GM21515 (cell line): Measurements from ENCODE around the gene CMTM2.
"Not testable (repeated sequence)": the region's sequence is repeated elsewhere in the genome, so short reads cannot be mapped to it uniquely, and the experiment has no call there.

Source experiments
- ATAC-seq: cut with Tn5 transposase; IDR thresholded peaks from one replicate; pipeline ENCODE4 v1.9.1; 2021; ENCODE audit not compliant: unreplicated experiment

The CMTM2 gene

GRCh38 chr16:66581246-66581952, 2.1 kb downstream of the CMTM2 start:
- no peak for ATAC-seq

- no peak for ATAC-seq
Measured at GRCh38 chr16:66585481-66586239, 6.4 kb downstream of the CMTM2 start.

DNA sequence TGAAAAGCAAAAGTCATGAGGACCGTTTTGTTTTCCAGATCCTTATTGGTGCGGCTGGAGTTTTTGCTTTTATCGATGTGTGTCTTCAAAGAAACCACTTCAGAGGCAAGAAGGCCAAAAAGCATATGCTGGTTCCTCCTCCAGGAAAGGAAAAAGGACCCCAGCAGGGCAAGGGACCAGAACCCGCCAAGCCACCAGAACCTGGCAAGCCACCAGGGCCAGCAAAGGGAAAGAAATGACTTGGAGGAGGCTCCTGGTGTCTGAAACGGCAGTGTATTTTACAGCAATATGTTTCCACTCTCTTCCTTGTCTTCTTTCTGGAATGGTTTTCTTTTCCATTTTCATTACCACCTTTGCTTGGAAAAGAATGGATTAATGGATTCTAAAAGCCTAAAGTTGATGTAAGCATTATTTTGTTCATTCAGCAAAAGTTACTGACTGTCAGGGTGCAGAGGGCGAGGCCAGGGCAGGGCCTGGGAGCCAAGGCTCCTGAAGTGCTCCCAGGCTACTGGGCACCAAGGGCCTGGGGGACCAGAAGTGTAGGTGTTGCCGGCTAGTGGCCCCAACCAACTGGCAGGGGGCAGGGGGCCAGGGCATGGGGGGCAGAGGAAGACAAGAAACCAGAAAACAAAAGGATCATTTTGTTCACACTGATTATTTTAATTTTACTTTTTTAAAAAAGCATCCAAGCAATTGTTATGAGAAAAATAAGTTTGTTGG, 8.8 kb downstream of the CMTM2 start:
- ATAC-seq, result no peak

DNA sequence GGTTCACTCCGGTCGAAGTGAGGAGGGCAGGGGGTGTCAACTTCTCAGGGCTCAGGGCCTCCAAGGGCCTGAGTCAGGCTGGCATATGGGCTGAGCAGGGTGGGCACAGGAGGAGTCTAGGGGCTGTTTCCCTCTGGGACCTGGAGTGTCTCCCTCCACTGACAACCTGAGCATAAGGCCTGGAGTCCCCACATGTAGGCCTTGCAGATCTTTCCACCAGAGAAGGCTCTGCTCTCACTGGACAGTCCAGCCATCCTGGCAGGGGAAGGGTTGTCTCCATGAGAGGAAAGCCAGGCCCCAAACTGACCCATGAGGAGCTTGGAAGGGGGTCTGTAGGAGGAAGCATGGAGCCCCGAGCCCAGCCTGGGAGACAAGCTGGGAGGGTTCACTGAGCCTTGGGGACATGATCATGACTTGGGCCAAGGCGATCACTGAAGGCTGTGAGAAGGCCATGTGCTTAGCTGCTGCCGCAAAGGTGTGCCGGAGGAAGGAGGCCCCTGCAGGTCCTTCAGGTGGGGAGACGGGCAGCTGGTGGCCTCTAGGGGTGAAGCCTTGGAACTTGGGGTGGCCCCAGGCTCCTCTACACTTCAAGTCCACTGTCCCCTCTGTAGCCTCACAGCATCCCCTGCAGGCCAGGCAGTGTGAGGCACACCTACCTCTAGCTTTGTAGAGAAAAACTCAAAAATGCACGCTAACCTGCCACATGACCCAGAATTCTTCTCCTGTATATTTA, 9.9 kb downstream of the CMTM2 start:
- peak; percentile 76 for ATAC-seq

DNA sequence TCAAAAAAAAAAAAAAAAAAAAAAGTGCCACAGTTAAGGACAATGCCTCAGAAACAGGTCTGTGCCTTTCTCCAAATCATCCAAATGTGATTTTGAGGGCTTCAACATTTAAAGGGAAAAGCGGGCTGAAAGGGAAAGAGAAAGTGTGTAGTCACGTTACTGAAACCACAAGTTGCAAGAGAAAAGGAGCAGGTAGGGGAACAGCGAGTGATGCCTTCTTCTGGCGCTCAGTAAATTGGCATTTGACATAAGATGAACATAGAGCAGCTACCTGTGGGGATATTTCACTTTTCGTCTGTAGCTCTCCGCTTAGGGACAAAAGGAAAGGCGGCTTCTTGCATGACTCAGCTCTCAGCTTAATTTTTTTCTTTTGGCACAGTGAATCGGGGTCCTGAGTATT, 11.1 kb downstream of the CMTM2 start:
- no peak for ATAC-seq

- ATAC-seq, result no peak
Measured at GRCh38 chr16:66591018-66591417, 11.8 kb downstream of the CMTM2 start.

DNA sequence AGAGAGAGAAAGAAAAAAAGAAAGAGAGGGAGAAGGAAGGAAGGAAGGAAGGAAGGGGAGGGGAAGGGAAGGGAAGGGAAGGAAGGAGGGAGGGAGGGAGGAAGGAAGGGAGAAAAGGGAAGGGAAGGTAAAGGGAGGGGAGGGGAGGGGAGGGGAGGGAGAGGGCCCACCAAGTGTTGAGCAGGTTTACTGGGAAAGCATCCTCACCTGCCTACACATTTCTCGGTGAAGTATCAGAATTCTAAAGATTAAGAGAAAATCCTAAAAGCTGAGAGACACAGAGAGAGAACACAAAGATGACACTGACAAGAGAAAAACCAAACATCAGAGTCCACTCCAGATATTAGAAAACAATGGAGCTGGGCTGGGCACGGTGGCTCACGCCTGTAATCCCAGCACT, 13.0 kb downstream of the CMTM2 start:
- no peak for ATAC-seq

DNA sequence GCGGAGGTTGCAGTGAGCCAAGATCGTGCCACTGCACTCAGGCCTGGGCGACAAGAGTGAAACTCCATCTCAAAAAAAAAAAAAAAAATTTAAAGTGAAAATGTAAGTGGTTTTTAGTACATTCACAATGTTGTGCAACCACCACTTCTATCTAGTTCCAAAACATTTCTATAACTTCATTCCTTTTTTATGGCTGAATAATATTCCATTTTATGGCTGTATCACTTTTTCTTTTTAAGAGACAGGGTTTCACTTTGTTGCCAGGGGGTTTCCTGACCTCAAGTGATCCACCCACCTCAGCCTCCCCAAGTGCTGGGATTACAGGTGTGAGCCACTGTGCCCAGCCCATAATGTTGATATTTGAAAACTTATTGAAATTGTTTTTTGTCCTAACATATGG, 13.6 kb downstream of the CMTM2 start:
- no peak for ATAC-seq

DNA sequence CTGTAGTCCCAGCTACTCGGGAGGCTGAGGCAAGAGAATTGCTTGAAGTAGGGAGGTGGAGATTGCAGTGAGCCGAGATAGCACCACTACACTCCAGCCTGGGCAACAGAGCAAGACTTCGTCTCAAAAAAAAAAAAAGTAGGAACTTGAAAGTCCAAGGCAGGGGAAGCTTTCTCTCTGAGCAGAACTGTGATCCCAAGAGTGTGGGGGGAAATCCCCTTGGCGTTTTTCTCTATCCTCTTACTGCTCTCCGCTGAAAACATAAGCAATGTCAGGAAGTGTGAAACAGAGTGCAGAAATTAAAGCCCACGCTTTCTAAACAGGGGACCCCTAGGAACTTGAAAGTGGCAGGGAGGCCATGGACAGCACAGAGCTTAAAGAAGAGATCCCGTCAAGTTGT, 15.5 kb downstream of the CMTM2 start:
- ATAC-seq, result no peak

- ATAC-seq, result not testable (repeated sequence)
Measured at GRCh38 chr16:66596559-66596958, 17.3 kb downstream of the CMTM2 start.

DNA sequence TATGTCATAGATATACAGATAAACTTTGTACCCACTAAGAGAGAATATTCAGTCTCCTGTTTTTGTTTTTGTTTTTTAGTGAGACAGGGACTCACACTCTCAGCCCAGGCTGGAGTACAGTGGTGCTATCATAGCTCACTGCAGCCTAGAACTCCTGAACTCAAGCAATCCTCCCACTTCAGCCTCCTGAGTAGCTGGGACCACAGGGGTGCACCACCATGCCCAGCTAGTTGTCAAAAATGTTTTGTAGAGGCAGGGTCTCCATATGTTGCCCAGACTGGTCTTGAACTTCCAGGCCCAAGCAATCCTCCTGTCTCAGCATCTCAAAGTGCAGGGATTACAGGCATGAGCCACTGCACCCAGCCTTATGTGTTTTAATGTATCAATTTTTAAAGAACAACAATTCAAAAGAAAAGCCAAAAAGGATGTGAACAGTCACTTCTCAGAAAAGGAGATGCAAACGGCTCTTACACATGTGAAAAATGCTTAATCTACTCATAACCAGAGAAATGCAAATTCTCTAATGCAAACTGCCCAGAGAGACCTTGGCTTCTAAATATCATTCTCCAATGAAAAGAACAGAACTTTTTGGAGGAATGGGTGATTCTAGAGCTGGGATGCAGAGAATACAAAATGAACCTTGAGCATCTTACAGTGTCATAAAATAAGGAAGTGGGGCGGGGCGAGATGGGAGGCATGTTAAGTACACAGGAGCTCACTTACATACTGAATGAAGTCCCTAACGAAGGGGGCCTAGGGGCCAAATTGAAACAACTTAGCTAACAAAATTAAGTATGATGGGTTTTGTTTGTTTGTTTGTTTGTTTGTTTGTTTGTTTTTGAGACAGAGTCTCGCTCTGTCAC, 18.0 kb downstream of the CMTM2 start:
- no peak for ATAC-seq

GRCh38 chr16:66598111-66598510, 18.8 kb downstream of the CMTM2 start:
- ATAC-seq, result no peak

GRCh38 chr16:66599726-66600125, 20.5 kb downstream of the CMTM2 start:
- no peak for ATAC-seq

DNA sequence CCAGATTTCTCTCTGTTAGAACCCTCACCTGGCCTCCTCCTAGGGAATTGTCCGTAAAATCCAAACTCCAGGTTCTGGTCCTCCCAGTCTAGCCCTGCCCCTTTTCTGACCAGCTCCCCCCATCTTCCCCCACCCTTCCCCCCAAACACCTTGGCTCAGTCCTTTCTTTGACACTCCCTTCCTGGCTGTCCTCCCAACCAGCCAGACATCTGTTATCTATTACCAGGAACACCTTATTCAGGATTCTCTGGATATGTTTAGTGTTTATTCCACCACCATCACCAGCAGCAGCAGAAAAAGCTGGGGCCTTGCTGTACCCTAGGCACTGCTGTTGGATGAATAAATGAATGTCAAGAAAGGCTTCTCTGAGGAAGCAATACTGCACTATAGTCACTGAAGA, 21.2 kb downstream of the CMTM2 start:
- ATAC-seq, result no peak

- ATAC-seq, result no peak
Measured at GRCh38 chr16:66601471-66601870, 22.2 kb downstream of the CMTM2 start.

DNA sequence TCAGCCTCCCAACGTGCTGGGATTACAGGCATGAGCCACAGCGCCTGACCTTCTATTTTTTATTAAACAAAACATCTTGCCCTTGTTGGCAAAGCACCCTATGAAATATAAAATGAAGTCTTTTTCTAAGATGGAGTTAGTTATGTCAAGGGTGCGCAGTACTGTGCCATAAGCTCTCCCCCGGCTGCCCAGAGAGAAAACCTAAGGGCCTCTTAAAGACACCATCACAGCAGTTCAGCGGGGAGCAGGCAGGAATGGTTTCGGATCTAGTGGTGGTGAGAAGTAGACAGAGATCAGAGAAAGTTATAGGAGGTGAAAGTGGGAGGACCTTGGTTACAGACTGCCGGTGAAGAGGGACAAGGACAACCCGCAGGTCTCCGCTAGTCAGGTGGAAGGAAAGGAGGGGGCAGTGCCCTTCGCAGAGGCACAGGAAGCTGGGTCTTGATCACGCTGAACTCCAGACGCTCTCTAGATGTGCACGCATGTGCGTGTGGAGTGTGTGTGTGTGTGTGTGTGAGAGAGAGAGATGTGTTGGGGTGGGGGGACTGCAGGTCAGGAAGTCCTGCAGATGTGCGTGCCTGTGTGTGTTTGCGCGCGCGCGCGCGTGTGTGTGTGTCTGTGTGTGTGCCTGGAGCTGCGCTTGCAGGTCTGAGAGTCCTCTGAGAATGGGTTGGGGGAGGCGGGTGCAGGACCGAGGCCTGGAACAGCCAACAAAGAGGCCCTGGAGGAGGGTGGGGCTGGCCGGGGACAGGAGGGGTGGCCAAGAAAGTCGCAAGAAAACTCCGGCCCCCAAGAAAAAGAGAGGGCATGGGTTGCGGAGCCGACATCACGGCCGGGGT, 24.5 kb downstream of the CMTM2 start:
- no peak for ATAC-seq

DNA sequence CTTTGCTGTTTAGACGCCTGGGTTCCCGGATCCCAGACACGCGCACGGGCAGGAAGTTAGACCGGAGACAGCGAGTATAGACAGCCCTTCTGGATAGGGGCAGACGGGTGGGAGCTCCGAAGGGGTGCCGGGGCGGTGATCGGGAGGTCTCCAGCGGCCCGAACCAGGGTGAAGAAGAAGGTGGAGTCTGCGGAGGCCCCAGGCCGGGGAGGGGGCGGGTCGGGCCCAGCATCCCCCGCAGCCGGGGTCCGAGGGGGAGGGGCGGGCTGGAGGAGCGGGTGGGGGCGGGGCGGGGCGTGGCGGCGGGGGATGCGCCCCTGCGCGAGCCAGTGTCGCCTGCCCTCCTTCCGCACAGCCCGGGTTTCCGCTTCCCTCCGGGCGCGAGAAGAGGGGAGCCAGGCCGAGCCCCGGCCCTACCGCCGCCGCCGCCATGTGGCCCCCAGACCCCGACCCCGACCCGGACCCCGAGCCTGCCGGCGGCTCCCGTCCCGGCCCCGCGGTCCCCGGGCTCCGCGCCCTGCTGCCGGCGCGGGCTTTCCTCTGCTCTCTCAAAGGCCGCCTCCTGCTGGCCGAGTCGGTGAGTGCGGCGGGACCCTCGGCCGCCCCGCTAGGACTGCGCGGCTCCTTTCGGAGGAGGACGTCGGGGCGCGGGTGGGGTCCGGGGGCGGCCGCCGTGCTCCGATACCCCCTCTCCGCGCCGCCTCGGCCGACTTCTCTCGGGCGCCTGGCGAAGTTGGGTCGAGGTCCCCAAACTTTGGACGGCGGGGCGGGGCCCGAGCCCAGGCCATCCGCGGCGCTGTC, 25.3 kb downstream of the CMTM2 start, which contains the start of gene CMTM3:
Gene CMTM3 (plus strand): TSS at position 329 of the 801 bp plus-strand sequence. CDS start 102 bp downstream, at position 431.
- peak; percentile 49 for ATAC-seq

DNA sequence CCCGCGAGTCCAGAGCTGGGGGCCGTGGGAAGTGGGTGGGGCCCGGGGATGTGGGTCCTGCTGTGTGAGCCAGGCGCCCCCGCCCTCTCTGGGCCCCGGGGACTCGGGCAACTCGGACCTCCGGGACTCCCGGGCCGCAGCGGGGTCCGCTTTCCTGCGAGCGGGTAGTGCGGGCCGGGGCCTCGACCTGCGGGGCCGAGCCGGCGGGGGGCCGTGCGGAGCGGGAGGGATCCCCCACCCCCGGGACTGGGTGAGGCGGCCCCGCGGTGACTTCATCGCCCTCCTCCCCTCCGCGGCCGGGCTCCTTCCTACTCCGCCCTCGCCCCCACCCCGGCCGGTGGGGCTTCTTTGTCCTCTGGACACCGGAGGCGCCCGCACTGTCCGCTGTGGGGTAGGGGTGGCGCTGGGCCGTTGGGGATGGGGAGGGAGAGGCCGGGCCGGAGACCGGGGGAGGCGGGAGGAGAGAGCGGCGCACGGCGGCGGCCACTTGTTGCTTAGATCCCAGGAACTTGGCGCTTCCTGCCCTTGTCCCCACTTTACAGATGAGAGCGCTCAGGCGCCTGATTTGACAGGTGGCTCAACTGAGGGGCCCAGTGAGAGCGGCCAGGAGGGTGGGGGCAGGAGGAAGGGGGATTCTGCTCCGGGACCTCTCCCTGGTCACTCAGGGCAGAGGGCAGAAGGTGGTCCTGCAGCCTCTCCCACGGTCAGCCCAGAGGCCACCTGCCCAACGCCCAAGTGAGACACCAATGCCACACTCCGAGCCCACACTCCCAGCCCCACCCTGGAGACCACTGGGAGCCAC, 26.1 kb downstream of the CMTM2 start:
- ATAC-seq, result no peak
